Upper lobe of left lung (tissue), 6 donors: ENCODE results near the gene RCSD1. TPM values are rescaled to one million over a fixed set of nuclear protein-coding genes. Genes with fewer than 3 reads are reported as not detected.
"Not testable (repeated sequence)": the region's sequence is repeated elsewhere in the genome, so short reads cannot be mapped to it uniquely, and the experiment has no call there.

Source experiments
- ATAC-seq, 2 donors: fragments of 200-7000 bp; cut with Tn5 transposase; one replicate each; pipeline ENCODE4 v1.9.1; 2022; ENCODE audit warnings: mild to moderate bottlenecking in 2 of 2, moderate library complexity in 2 of 2; ENCODE audit not compliant: low FRiP score in 2 of 2
- DNase-seq, 2 donors: peaks; one replicate each; pipeline ENCODE4 v3.0.0-alpha.2; 2019 to 2020
- H3K27ac ChIP-seq, 4 donors: fragments of 200-600 bp; sonication (generic); one replicate each; pipeline ENCODE4 v1.5.1; 2016 to 2019
- H3K27me3 ChIP-seq, 4 donors: fragments of 200-600 bp; sonication (generic); one replicate each; pipeline ENCODE4 v1.5.1; 2017 to 2019
- H3K36me3 ChIP-seq, 4 donors: fragments of 200-600 bp; sonication (generic); one replicate each; pipeline ENCODE4 v1.5.1; 2016 to 2019
- H3K4me1 ChIP-seq, 4 donors: fragments of 200-600 bp; sonication (generic); one replicate each; pipeline ENCODE4 v1.5.1; 2018 to 2019
- H3K4me3 ChIP-seq, 4 donors: fragments of 200-600 bp; sonication (generic); one replicate each; pipeline ENCODE4 v1.5.1; 2017 to 2019; ENCODE audit warnings: mild to moderate bottlenecking in 2 of 4, moderate library complexity in 1 of 4
- H3K9me3 ChIP-seq, 4 donors: fragments of 200-600 bp; sonication (generic); one replicate each; pipeline ENCODE4 v1.5.1; 2018 to 2019
- CTCF ChIP-seq, 6 experiments: fragments of 450-650 bp in 4 of 6; fragments of 200-600 bp in 2 of 6; sonication (generic) in 2 of 6; IDR thresholded peaks; one replicate each; pipeline ENCODE4 v1.5.1; 2016 to 2019; ENCODE audit warnings: antibody characterized with exemption in 6 of 6
- EP300 ChIP-seq, 4 donors: sonication (generic); formaldehyde crosslinking; IDR thresholded peaks; one replicate each; pipeline ENCODE4 v1.5.1; 2017; ENCODE audit warnings: antibody characterized with exemption in 4 of 4, control low read depth in 2 of 4
- POLR2A ChIP-seq, 4 donors: fragments of 450-650 bp; IDR thresholded peaks; one replicate each; pipeline ENCODE4 v1.5.1; 2016 to 2017; ENCODE audit warnings: antibody characterized with exemption in 4 of 4, mild to moderate bottlenecking in 2 of 4
- POLR2AphosphoS5 ChIP-seq, 2 donors: sonication (generic); formaldehyde crosslinking; IDR thresholded peaks; one replicate each; pipeline ENCODE4 v1.5.1; 2017; ENCODE audit warnings: antibody characterized with exemption in 2 of 2
- WGBS, 2 donors: methylation state at CpG; one replicate each; pipeline ENCODE4 v1.1.5; 2017 to 2018; 5-methylcytosine and 5-hydroxymethylcytosine counted together
- total RNA-seq, 6 donors: library from RNA; depleted of rRNA in 4 of 6; stranded (reverse); fragments of >200 nt in 4 of 6; gene quantifications; one replicate each; pipeline versions ENCODE4 v1.1.0 to v1.2.1, GENCODE V29; 2016 to 2021
- donor health status: DM: no; HTN: no; CAD: no; lungs with moderate emphysema.
- donor health status: DM: no; HTN: yes; CAD: no; lungs with severe emphysema.

Gene RCSD1
- total RNA-seq, 6 donors from 2014 or later: 10.7 to 27.2 (median 18.1) TPM

- no peak for DNase-seq
- Histone ChIP-seq H3K27ac (no peak overlapping the region), H3K9me3 (peaks cover 0 to 8% (median 6%) of the 10 kb centered on the region in 4 donors), H3K4me1 (peaks cover 6 to 13% (median 9%) of the 10 kb centered on the region in 4 donors), H3K36me3 (no peaks in the 10 kb centered on the region), H3K4me3 (no peak overlapping the region), H3K27me3 (no peaks in the 10 kb centered on the region)
- 85 to 92% methylated on average over 1 of the region's 1 CpG for WGBS, 2 donors
- ATAC-seq: no peak
- TF ChIP-seq CTCF (IDR thresholded peaks at IDR 0.05): no peak
- TF ChIP-seq POLR2A (IDR thresholded peaks at IDR 0.05): no peak
- TF ChIP-seq EP300 (IDR thresholded peaks at IDR 0.05): no peak
- TF ChIP-seq POLR2AphosphoS5 (IDR thresholded peaks at IDR 0.05): no peak
Observed at GRCh38 chr1:167611983-167612382, 18.0 kb upstream of the RCSD1 start.

- no peaks in the 10 kb centered on the region for H3K27me3 ChIP-seq
- peaks cover 0 to 3% (median under 1%) of the 10 kb centered on the region in 4 donors for H3K9me3 ChIP-seq
- H3K27ac ChIP-seq: peak overlapping the region in 1 of 4 donors; percentile 16
- peaks cover 11 to 21% (median 17%) of the 10 kb centered on the region in 4 donors for H3K4me1 ChIP-seq
- no peaks in the 10 kb centered on the region for H3K36me3 ChIP-seq
- WGBS, 2 donors: 83 to 84% methylated on average over 2 of the region's 2 CpGs
- ATAC-seq: peak in 1 of 2 donors; percentile 46
- H3K4me3 ChIP-seq: no peak overlapping the region
- TF ChIP-seq CTCF (IDR thresholded peaks at IDR 0.05): no peak
- no peak for TF ChIP-seq POLR2A (IDR thresholded peaks at IDR 0.05)
- no peak for TF ChIP-seq EP300 (IDR thresholded peaks at IDR 0.05)
- DNase-seq: no peak
Observed at GRCh38 chr1:167612587-167613385, 17.2 kb upstream of the RCSD1 start.

GRCh38 chr1:167613984-167614383, 16.0 kb upstream of the RCSD1 start:
- peaks cover 17 to 29% (median 26%) of the 10 kb centered on the region in 4 donors for H3K4me1 ChIP-seq
- WGBS, 2 donors: 58 to 79% methylated on average over 2 of the region's 2 CpGs
- ATAC-seq, H3K36me3 ChIP-seq, H3K27ac ChIP-seq, H3K4me3 ChIP-seq, H3K9me3 ChIP-seq, DNase-seq, H3K27me3 ChIP-seq: not testable (repeated sequence)

- no peak overlapping the region for H3K27ac ChIP-seq
- 84 to 86% methylated on average over 1 of the region's 1 CpG for WGBS, 2 donors
- ATAC-seq: no peak
- H3K36me3 ChIP-seq: no peaks in the 10 kb centered on the region
- TF ChIP-seq CTCF (IDR thresholded peaks at IDR 0.05): no peak
- TF ChIP-seq POLR2AphosphoS5 (IDR thresholded peaks at IDR 0.05): no peak
- TF ChIP-seq POLR2A (IDR thresholded peaks at IDR 0.05): no peak
- no peak for TF ChIP-seq EP300 (IDR thresholded peaks at IDR 0.05)
- peaks cover 17 to 29% (median 26%) of the 10 kb centered on the region in 4 donors for H3K4me1 ChIP-seq
- H3K9me3 ChIP-seq: no peaks in the 10 kb centered on the region
- no peak for DNase-seq
- no peaks in the 10 kb centered on the region for H3K27me3 ChIP-seq
- no peak overlapping the region for H3K4me3 ChIP-seq
Observed at GRCh38 chr1:167614851-167615250, 15.2 kb upstream of the RCSD1 start.

GRCh38 chr1:167616521-167616920, 13.5 kb upstream of the RCSD1 start:
- ATAC-seq (no peak), DNase-seq (no peak)
- Histone ChIP-seq H3K36me3 (no peaks in the 10 kb centered on the region), H3K27me3 (no peaks in the 10 kb centered on the region), H3K27ac (peak overlapping the region; percentile 78 to 87 (median 82)), H3K4me3 (no peak overlapping the region), H3K4me1 (peaks cover 17 to 29% (median 26%) of the 10 kb centered on the region in 4 donors), H3K9me3 (no peaks in the 10 kb centered on the region)
- WGBS, 2 donors: 74 to 90% methylated on average over 8 of the region's 8 CpGs
- TF ChIP-seq CTCF (IDR thresholded peaks at IDR 0.05): no peak
- TF ChIP-seq POLR2AphosphoS5 (IDR thresholded peaks at IDR 0.05): no peak
- no peak for TF ChIP-seq POLR2A (IDR thresholded peaks at IDR 0.05)
- no peak for TF ChIP-seq EP300 (IDR thresholded peaks at IDR 0.05)
